Measurements from ENCODE around the gene GUCA1C. TPM values are rescaled to one million over a fixed set of nuclear protein-coding genes. Genes with fewer than 3 reads are reported as not detected.

GUCA1C gene
- total and polyA plus RNA-seq, 2 experiments from 2014 or later: not detected

- Histone ChIP-seq H3K4me1 (ENCODE audit: low read depth) (no peaks in the 10 kb centered on the region), H3K27me3 (no peaks in the 10 kb centered on the region), H3K36me3 (no peaks in the 10 kb centered on the region), H3K9me3 (ENCODE audit: low read depth) (no peaks in the 10 kb centered on the region), H3K27ac (no peak overlapping the region), H3K4me3 (no peak overlapping the region)
- DNase-seq (ENCODE audit: low read depth in 1 of 2, low spot score in 1 of 2): no peak
- TF ChIP-seq, protein P1, sequence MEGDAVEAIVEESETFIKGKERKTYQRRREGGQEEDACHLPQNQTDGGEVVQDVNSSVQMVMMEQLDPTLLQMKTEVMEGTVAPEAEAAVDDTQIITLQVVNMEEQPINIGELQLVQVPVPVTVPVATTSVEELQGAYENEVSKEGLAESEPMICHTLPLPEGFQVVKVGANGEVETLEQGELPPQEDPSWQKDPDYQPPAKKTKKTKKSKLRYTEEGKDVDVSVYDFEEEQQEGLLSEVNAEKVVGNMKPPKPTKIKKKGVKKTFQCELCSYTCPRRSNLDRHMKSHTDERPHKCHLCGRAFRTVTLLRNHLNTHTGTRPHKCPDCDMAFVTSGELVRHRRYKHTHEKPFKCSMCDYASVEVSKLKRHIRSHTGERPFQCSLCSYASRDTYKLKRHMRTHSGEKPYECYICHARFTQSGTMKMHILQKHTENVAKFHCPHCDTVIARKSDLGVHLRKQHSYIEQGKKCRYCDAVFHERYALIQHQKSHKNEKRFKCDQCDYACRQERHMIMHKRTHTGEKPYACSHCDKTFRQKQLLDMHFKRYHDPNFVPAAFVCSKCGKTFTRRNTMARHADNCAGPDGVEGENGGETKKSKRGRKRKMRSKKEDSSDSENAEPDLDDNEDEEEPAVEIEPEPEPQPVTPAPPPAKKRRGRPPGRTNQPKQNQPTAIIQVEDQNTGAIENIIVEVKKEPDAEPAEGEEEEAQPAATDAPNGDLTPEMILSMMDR (IDR thresholded peaks at IDR 0.05; ENCODE audit: low read depth, low read length): no peak
Measured at GRCh38 chr3:108951820-108952501, 1.7 kb downstream of the GUCA1C start.

GRCh38 chr3:108947855-108948254 is 5.8 kb downstream of the GUCA1C start:
- no peak for DNase-seq (ENCODE audit: low read depth in 1 of 2, low spot score in 1 of 2)
- H3K4me1 ChIP-seq (ENCODE audit: low read depth): no peaks in the 10 kb centered on the region
- no peak overlapping the region for H3K27ac ChIP-seq
- H3K4me3 ChIP-seq: no peak overlapping the region
- TF ChIP-seq, protein P1 (IDR thresholded peaks at IDR 0.05; ENCODE audit: low read depth, low read length): no peak
- H3K9me3 ChIP-seq (ENCODE audit: low read depth): no peaks in the 10 kb centered on the region
- no peaks in the 10 kb centered on the region for H3K36me3 ChIP-seq
- H3K27me3 ChIP-seq: no peaks in the 10 kb centered on the region

DNA sequence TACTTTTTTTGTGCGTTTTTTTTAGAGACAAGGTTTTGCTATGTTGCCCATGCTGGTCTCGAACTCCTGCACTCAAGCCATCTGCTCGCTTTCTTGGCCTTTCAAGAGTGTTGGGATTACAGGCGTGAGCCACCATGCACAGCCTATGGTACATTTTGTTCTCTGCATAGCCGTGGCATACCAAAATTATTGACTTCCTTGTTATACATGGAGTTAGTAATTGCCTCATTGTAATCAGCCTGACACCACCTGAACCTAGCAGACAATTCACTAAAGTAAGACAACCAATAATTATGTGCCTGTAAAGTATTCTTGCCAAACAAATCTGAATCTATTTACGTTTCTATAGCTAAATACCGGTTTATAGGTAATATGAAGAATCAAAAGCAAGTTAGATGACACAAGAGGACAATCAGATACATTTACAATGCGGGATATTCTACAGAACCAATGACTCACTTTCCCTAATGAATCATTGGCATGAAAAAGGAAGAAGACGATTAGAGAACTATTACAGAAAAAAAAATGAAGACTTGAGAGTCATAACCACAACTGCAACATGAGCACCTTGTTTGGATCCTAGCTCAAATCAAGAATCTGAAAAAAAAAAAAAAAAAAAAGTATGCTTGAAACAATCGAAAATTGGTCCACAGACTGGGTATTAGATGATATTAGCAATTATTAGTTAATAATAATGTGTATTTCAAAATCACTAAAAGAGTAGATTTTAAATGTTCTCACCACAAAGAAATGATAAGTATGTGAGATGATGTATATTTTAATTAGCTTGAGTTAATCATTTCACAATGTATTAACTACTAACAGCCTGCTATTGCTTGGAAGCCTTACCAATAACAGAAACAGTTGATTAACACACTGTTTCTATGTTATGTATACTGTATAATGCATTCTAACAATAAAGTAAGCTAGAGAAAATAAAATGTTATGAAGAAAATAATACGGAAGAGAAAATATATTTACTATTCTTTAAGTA is 7.1 kb downstream of the GUCA1C start:
- no peaks in the 10 kb centered on the region for H3K36me3 ChIP-seq
- no peak for DNase-seq (ENCODE audit: low read depth in 1 of 2, low spot score in 1 of 2)
- H3K9me3 ChIP-seq (ENCODE audit: low read depth): no peaks in the 10 kb centered on the region
- H3K4me1 ChIP-seq (ENCODE audit: low read depth): no peaks in the 10 kb centered on the region
- no peak overlapping the region for H3K27ac ChIP-seq
- H3K4me3 ChIP-seq: no peak overlapping the region
- TF ChIP-seq, protein P1 (IDR thresholded peaks at IDR 0.05; ENCODE audit: low read depth, low read length): no peak
- no peaks in the 10 kb centered on the region for H3K27me3 ChIP-seq

GRCh38 chr3:108940568-108941263 is 13.0 kb downstream of the GUCA1C start:
- Histone ChIP-seq H3K4me3 (no peak overlapping the region), H3K36me3 (no peaks in the 10 kb centered on the region), H3K9me3 (ENCODE audit: low read depth) (no peaks in the 10 kb centered on the region), H3K4me1 (ENCODE audit: low read depth) (peaks cover 5% of the 10 kb centered on the region), H3K27ac (peak overlapping the region; percentile 1), H3K27me3 (no peaks in the 10 kb centered on the region)
- TF ChIP-seq, protein P1 (IDR thresholded peaks at IDR 0.05; ENCODE audit: low read depth, low read length): no peak
- no peak for DNase-seq (ENCODE audit: low read depth in 1 of 2, low spot score in 1 of 2)

- Histone ChIP-seq H3K4me1 (ENCODE audit: low read depth) (peaks cover 5% of the 10 kb centered on the region), H3K36me3 (no peaks in the 10 kb centered on the region), H3K4me3 (no peak overlapping the region), H3K9me3 (ENCODE audit: low read depth) (no peaks in the 10 kb centered on the region), H3K27me3 (no peaks in the 10 kb centered on the region), H3K27ac (peak overlapping the region; percentile 1)
- DNase-seq (ENCODE audit: low read depth in 1 of 2, low spot score in 1 of 2): no peak
- TF ChIP-seq, protein P1 (IDR thresholded peaks at IDR 0.05; ENCODE audit: low read depth, low read length): no peak
Measured at GRCh38 chr3:108940166-108940565, 13.5 kb downstream of the GUCA1C start.
